Stimulated activated CD4-positive, alpha-beta T cell treated with anti-CD3 and anti-CD28 coated beads, Interleukin-15, amount 100 ng/mL, for 48 hours (primary cell): ENCODE data around the gene ENC1.

Experiments used
- DNase-seq, 2 donors: peaks; one replicate each; pipeline ENCODE4 v3.0.0-alpha.2; 2020; ENCODE audit warnings: low read depth in 2 of 2

ENC1 gene

GRCh38 chr5:74657165-74657564 lies 16.6 kb upstream of the ENC1 start:
- DNase-seq: no peak

GRCh38 chr5:74655716-74656115 lies 15.2 kb upstream of the ENC1 start:
- DNase-seq: no peak

- DNase-seq: no peak
These were observed 14.7 kb upstream of the ENC1 start for GRCh38 chr5:74655206-74655605.

- no peak for DNase-seq
These were observed 13.5 kb upstream of the ENC1 start for GRCh38 chr5:74653991-74654390.

GRCh38 chr5:74652576-74652975 lies 12.0 kb upstream of the ENC1 start:
- no peak for DNase-seq

GRCh38 chr5:74651710-74652109 lies 11.2 kb upstream of the ENC1 start:
- no peak for DNase-seq

GRCh38 chr5:74649421-74649973 lies 9.0 kb upstream of the ENC1 start:
- no peak for DNase-seq

- DNase-seq: no peak
These were observed 8.3 kb upstream of the ENC1 start for GRCh38 chr5:74648835-74649293.

- no peak for DNase-seq
These were observed 6.6 kb upstream of the ENC1 start for GRCh38 chr5:74647096-74647495.

- DNase-seq: no peak
These were observed 2.6 kb upstream of the ENC1 start for GRCh38 chr5:74643111-74643562.

- no peak for DNase-seq
These were observed 2.0 kb upstream of the ENC1 start for GRCh38 chr5:74642543-74642863.

- no peak for DNase-seq
These were observed 1.4 kb upstream of the ENC1 start for GRCh38 chr5:74641735-74642542.

- no peak for DNase-seq
These were observed 616 bp upstream of the ENC1 start for GRCh38 chr5:74640954-74641734.

- DNase-seq: peak in 1 of 2 donors; percentile 19
These were observed 600 bp downstream of the ENC1 start for GRCh38 chr5:74639807-74640449.

GRCh38 chr5:74638970-74639806 lies 1.3 kb downstream of the ENC1 start:
- no peak for DNase-seq

GRCh38 chr5:74638544-74638969 lies 2.0 kb downstream of the ENC1 start:
- DNase-seq: no peak

- no peak for DNase-seq
These were observed 4.0 kb downstream of the ENC1 start for GRCh38 chr5:74636552-74636951.

- no peak for DNase-seq
These were observed 4.4 kb downstream of the ENC1 start for GRCh38 chr5:74636149-74636548.

GRCh38 chr5:74634611-74635286 lies 5.8 kb downstream of the ENC1 start:
- DNase-seq: no peak

- DNase-seq: no peak
These were observed 6.8 kb downstream of the ENC1 start for GRCh38 chr5:74633695-74634094.

- no peak for DNase-seq
These were observed 7.6 kb downstream of the ENC1 start for GRCh38 chr5:74632947-74633356.
